DMS153 treated with DMSO at 0.1 percent for 48 hours (cell line): ENCODE results near the gene CD5L.

Source experiments
- DNase-seq: peaks from one replicate; lab custom pipeline; 2025; ENCODE audit not compliant: unreplicated experiment; lab: John Stamatoyannopoulos, UW

The CD5L gene

DNA sequence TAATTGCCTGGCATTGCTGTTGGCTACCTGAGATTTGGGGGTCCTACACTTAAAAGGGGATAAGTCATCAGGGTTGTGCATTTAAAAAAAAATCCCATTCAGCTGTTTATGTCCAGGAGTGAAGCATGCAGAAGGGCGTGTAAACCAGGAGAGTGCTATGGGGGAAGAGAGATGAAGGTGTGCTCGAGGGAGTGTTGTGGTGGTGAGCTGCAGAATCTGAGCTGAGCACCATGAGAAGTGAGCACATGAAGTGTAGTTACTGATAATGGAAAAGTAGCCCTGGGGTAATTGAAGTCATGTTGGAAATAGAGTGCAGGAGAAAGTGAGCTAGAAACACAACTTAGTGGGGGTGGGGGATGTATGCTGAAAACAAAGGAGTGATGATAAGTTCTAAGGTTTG, 22.4 kb downstream of the CD5L start:
- DNase-seq, result no peak

DNA sequence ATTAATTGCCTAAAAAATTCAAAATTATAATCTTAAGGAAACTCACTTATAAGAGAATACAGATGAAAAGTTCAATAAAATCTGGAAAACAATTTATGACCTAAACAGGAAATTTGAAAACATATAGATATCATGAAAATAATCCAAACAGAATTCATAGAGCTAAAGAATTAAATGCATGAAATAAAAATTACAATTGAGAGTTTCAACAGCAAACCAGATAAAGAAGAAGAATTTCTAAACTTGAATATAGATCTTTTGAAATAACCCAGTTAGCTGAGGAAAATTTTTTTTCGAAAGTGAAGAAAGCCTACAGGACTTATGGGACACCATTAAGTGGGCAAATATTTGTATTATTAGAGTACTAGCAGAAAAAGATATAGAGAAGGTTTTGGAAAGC, 28.3 kb downstream of the CD5L start:
- no peak for DNase-seq

DNA sequence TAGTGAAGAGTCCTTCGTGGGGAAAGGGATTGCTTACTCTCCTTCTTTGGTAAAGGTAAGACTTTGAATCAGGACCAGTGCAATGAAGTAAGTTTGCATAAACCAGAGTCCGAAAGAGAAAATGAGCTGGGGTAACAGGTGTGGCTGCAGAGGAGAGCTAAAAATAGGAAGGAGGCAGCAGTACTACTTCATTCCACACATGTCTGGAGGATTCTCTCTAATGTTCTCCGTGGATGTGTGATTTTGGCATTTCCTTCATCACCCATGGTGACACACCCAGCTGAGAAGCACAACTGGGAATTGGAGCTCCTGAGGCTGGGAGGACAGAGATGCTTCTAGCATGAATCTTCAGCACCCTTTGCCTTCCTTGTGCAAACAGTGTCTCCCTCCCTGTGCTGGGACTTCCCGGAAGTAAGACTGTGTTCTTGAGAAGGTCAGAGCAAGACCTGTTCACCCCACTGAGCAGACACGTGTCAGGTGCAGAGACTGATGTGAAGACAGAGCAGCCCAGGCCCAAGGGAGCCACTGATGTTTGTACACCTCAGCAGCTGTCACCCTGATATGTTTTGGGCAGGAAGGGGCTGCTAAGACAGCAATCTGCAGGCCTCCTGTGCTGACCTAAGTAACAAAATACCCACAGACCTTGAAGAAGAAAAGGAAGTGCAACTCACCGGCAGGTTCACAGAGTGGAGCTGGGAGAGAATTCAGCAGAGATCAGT, 35.0 kb downstream of the CD5L start:
- DNase-seq, result no peak

DNA sequence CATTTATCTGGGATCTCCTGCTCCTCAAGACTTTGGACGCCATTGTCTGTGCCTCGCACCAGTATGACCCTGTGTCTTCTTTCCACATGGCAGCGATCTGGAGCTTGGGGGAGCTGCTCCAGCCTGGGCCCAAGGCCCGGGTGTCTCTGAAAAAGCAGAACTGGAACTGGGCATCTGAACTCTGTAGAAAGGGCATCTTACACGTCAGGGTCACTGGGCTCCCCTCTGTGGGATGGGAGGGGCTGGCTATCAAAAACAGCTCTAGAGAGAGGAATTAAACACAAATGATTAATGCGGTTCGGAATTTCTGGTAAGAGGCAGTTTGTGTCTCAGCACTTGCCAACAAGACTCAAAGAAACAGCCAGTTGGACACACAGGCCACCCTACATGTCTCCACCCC, 37.8 kb downstream of the CD5L start:
- DNase-seq, result no peak

- no peak for DNase-seq
These were observed 41.6 kb downstream of the CD5L start for GRCh38 chr1:157799996-157800395.

DNA sequence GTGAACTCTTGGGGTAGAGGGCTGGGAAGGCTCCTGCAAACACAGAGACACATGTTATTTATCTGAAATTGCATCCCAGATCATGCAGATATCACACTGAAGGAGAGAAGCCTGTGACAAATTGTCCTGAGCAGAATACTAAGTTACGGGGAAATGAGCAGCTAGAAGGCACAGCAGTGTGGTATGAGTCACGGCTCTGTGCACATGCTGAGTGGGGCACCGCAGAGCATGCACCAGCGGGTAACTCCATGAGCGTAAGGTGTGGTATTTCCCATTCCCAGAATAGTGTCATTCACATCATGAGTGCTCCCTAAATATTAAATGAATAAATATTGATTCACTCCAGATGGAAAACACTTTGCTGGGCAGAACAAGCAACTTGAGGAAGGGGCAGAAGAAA, 43.4 kb downstream of the CD5L start:
- no peak for DNase-seq

GRCh38 chr1:157785248-157785647, 56.4 kb downstream of the CD5L start:
- no peak for DNase-seq

DNA sequence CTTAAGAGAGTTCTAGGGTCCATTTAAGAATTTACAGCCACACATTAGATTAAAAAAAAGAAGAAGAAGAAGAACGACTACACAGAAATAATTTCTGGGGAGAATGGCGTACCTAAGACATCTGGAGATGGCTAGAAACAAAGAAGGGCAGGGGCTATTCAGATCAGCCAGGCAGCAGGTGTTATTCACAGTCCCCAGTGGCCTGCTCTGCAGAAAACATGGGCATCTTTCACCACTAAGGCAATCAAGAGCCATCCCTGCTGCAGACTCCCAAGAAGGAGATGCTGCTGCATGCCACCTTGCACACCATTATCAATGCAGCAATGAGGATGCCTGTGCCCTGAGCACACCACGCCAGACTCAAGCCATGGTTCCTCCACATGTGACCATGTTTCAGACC, 56.8 kb downstream of the CD5L start:
- no peak for DNase-seq

GRCh38 chr1:157782931-157783330, 58.7 kb downstream of the CD5L start:
- DNase-seq, result no peak

GRCh38 chr1:157781048-157781447, 60.6 kb downstream of the CD5L start:
- DNase-seq, result no peak
